HPDE6-E6E7 (cell line): Measurements from ENCODE around the gene SRPK2.
"Not testable (repeated sequence)": the region's sequence is repeated elsewhere in the genome, so short reads cannot be mapped to it uniquely, and the experiment has no call there.

ENCODE experiments used
- DNase-seq: peaks from one replicate; pipeline ENCODE4 v3.0.0; 2011; ENCODE audit warnings: missing footprints; ENCODE audit errors: extremely low spot score

The SRPK2 gene

DNA sequence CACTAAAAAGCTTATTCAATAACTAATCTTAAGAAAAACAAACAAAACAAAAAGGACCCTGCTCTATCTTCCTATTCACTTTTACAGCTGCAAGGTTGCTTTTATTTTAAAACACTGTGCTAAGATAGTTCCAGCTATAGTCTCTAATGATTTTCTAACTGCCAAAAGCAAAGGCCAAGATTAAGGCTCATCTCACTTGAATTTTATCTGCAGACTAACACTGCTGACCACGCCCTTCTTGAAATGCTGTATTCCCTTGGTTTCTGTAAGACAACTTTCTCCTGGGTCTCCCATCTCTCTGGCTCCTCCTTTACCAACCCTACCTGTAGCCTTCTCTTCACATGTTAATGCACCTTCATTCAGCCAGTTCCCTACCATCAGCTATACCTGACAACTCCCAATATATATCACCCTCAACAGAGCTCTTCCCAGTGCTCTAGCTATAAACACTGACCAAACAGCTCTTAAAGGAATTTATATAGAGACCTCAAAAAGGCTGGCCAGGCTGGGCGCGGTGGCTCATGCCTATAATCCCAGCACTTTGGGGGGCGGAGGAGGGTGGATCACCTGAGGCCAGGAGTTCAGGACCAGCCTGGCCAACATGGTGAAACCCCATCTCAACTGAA is 11.7 kb downstream of the SRPK2 start:
- no peak for DNase-seq

DNA sequence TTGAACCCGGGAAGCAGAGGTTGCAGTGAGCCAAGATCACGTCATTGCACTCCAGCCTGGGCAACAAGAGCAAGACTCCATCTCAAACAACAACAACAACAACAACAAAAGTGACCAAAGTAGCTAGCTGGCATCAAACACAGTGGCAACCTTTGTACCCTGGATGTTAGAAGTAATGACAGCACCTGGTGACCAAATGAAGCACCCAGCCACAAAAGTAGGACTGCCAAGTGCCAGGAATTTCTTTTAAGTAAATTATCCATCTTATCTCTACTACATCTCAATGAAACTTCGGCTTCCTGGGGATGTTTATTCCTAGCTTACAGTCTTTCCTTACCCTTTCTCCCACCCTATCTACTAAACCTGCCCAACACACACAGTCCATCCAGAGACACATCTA is 18.8 kb downstream of the SRPK2 start:
- no peak for DNase-seq

GRCh38 chr7:105367458-105367857 is 21.3 kb downstream of the SRPK2 start:
- no peak for DNase-seq

DNA sequence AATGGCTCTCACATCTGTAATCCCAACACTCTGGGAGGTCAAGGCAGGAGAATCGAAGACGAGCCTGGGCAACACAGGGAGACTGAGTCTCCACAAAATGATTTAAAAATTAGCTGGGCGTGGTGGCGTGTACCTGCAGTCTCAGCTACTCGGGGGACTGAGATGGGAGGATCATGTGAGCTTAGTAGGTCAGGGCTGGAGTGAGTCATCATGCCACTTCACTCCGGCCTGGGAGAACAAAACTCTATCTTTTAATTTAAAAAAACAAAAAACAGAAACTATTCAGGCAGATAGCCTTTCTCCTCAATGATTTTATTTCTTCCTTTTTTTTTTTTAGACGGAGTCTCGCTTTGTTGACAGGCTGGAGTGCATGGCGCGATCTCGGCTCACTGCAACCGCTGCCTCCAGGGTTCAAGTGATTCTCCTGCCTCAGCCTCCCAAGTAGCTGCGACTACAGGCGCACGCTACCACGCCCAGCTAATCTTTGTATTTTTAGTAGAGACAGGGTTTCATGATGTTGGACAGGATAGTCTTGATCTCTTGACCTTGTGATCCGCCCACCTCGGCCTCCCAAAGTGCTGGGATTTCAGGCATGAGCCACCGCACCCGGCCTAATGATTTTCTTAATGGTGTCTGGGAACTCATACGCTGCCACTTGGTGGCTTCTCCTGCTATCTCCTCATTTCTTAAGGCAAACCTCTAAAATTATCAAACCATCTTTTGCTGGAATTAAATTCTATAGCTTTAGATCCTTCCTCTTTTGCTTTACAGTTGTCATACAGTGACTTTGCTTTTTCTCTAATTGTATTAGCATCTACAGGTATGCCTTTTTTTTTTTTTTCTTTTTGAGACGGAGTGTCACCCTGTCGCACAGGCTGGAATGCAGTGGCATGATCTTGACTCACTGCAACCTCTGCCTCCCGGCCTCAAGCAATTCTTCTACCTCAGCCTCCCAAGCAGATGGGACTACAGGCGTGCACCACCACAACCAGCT is 22.9 kb downstream of the SRPK2 start:
- no peak for DNase-seq

- DNase-seq, result no peak
Observed at GRCh38 chr7:105364684-105365083, 24.0 kb downstream of the SRPK2 start.

DNA sequence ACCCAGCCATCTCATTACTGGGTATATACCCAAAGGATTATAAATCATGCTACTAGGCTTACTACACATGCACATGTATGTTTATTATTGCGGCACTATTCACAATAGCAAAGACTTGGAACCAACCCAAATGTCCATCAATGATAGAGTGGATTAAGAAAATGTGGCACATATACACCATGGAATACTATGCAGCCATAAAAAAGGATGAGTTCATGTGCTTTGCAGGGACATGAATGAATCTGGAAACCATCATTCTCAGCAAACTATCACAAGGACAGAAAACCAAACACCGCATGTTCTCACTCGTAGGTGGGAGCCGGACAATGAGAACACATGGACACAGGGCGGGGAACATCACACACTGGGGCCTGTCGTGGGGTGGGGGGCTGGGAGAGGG is 25.1 kb downstream of the SRPK2 start:
- DNase-seq, result not testable (repeated sequence)

DNA sequence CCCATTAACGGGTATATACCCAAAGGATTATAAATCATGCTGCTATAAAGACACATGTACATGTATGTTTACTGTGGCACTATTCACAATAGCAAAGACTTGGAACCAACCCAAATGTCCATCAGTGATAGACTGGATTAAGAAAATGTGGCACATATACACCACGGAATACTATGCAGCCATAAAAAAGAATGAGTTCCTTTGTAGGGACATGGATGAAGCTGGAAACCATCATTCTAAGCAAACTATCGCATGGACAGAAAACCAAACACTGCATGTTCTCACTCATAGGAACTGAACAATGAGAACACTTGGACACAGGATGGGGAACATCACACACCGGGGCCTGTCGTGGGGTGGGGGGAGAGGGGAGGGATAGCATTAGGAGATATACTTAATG is 26.0 kb downstream of the SRPK2 start:
- not testable (repeated sequence) for DNase-seq

DNA sequence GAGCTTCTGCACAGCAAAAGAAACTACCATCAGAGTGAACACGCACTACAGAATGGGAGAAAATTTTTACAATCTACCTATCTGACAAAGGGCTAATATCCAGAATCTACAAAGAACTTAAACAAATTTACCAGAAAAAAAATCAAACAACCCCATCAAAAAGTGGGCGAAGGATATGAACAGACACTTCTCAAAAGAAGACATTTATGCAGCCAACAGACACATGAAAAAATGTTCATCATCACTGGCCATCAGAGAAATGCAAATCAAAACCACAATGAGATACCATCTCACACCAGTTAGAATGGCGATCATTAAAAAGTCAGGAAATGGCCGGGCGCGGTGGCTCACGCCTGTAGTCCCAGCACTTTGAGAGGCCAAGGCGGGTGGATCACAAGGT is 26.7 kb downstream of the SRPK2 start:
- not testable (repeated sequence) for DNase-seq

- not testable (repeated sequence) for DNase-seq
Observed at GRCh38 chr7:105360149-105360548, 28.6 kb downstream of the SRPK2 start.

GRCh38 chr7:105355701-105356100 is 33.0 kb downstream of the SRPK2 start:
- no peak for DNase-seq

- no peak for DNase-seq
Observed at GRCh38 chr7:105354383-105354782, 34.3 kb downstream of the SRPK2 start.

- no peak for DNase-seq
Observed at GRCh38 chr7:105353752-105354328, 34.9 kb downstream of the SRPK2 start.

DNA sequence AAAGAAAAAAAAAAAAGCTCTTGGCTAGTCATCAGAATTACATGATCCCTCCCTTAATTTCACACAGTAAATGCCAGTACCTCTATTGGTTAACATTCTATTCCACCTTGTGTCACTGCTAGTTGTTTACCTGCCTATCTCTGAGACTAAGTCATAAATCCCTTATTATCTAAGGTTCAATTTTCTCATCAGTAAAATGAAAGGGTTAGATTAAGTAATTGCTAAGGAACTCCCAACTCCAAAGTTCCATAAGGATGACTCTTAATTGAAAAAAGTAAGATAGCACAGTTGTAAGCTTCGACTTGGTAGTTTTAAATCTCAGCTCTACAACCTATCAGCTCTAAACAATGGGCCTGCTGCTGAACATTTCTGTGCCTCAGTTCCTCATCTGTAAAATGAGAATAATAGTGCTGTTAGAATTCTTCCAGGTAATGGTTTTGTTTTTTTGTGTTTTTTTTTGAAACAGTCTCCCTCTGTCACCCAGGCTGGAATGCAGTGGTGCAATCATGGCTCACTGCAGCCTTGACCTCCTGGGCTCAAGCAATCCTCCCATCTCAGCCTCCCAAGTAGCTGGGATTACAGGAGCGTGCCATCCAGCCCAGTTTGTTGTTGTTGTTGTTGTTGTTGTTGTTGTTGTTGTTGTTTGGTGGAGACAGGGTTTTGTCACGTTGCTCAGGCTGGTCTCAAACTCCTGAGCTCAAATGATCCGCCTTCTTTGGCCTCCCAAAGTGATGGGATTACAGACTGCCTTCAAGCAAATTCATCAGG is 35.6 kb downstream of the SRPK2 start:
- DNase-seq, result no peak

DNA sequence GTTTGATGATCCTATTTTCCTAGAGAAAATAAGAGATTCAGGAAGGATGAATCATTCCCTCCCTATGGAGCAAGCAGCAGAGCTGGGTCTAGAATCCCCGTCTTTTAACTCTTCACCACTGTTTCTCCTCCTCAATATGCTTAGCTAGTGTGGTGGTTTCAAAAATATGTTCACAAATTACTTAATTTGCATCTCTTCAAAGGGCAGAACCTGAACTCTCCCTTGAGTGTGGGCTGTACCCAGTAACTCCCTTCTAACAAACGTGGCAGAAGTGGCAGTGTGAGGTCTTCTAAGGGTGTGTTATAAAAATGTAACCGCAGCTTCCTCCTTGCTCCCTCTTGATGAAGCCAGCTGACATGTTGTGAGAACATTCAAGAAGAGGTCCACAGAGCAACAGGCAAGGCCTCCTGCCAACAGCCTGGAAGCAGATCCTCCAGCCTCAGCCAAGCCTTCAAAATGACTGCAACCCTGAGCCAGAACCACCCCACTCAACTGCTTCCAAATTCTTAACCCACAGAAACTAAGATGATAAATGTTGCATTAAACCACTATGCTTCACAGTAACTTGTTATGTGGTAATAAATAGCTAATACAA is 36.6 kb downstream of the SRPK2 start:
- DNase-seq, result no peak

GRCh38 chr7:105350906-105351305 is 37.8 kb downstream of the SRPK2 start:
- no peak for DNase-seq

- DNase-seq, result not testable (repeated sequence)
Observed at GRCh38 chr7:105348177-105348576, 40.5 kb downstream of the SRPK2 start.

GRCh38 chr7:105346593-105347322 is 42.0 kb downstream of the SRPK2 start:
- DNase-seq, result no peak

- DNase-seq, result no peak
Observed at GRCh38 chr7:105346138-105346537, 42.6 kb downstream of the SRPK2 start.

- DNase-seq, result no peak
Observed at GRCh38 chr7:105345725-105346124, 43.0 kb downstream of the SRPK2 start.

DNA sequence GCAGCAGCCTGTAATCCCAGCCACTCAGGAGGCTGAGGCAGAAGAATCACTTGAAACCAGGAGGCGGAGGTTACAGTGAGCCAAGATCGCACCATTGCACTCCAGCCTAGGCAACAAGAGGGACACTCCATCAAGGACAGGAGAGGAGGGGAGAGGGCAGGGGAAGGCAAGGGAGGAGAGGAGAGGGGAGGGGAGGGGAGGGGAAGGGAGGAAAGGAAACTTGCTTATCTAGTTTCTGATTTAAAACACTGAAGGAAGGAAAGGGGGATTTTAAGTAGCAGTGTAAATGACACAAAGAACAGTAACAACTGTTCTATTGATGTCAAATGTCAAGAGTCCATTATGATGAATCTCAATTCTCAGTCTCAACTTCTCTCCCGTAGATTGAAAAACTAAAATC is 43.7 kb downstream of the SRPK2 start:
- DNase-seq, result no peak
